Midbrain (tissue), 1 donor: ENCODE results near the gene CCNL1.

Experiments used
- DNase-seq: peaks from one replicate; lab custom pipeline; 2025; lab: John Stamatoyannopoulos, UW

Gene CCNL1

DNA sequence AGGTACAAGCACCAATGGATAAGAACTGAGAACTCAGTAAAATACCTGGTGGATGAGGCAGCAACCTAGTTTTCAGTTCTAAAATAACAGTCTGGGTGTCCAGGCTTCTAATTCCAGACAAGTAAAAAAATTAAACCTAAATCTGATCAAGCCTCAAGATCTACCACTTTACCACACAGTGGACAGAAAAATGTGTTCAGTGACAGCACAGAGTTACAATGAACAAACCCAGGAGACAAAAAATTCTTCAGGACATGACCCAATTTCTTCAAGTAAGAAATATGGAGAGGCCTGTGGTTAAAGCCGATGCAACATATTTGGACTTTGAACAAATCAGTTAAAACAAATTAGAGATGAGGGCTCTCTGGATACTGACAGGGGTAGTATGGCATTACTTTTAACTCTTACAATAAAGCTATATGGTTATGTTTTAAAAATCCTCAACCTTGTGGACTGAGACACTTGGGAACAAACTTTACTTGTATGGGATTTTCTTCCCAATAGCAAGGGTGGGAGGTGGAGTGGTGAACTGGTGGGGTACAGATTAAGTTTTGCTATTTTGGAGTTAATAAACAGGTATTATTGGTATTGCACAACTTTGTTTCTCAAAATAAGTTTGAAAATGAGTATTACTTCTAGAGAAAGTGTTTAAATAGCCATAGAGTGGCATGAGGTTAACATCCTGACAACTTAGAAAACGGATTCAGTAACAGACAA is 14.2 kb downstream of the CCNL1 start:
- no peak for DNase-seq

- DNase-seq: no peak
Measured at GRCh38 chr3:157142315-157142714, 17.6 kb downstream of the CCNL1 start.

GRCh38 chr3:157139938-157140534 is 19.9 kb downstream of the CCNL1 start:
- DNase-seq: no peak

- no peak for DNase-seq
Measured at GRCh38 chr3:157136647-157137387, 23.1 kb downstream of the CCNL1 start.

DNA sequence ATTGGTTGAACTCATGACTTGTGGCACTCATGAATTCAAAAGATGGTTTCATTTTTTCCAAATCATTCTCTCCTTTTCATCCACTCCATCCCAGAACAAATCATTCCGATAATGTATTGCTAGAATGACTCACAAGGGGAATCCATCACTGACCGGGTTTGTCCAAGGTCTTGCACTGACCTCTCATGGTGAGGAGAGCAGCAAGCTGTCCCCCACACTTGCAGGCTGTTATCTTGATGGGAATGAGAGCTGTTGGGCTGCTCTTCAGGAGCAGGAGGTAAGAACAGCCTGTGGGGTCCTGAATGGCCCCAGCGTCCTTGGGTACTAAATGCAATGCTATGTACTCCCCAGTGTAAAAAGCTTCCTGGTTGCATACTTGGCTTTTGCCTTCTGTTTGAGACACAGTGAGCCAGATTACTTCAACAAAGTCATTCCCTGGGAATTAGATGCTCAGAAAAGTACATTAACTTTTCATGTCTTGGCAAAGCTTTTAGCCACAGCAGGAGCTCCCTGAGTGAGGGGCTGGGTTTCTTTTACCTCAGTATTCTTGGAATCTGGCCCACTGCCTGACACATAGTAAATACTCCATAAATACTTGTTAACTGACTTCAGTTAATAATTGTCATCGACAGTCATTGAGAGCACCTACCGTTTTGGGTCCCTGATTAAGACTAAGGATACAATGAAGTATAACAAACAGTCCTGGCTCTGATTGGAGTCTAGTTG is 24.1 kb downstream of the CCNL1 start:
- DNase-seq: peak; percentile 44

DNA sequence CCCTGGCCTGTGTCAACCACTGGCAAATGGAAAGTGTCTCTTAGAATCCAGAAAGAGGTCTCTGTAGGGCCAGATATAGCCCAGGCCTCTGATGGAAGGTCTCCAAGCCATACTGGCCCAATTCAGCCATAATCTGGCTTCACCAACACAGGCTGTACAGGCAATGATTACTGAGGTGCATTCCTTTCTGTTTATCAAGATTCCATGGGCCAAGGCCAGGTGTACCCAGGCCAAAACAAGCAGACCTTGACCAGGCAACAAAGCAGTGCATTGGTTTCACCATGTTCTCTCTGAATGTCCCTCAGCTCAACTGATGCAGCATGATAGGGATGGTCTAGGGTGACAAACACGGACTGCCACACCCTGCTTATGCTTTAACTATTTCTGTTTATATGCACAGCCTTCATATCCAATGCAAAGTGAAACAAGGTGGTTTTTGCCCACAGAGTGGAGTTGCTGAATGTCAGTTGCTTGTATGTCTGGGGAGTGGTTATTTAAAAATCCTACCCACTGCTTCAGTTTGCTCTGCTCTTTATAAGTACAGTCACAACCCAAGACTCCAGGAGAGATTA is 25.2 kb downstream of the CCNL1 start:
- DNase-seq: no peak

GRCh38 chr3:157133434-157134320 is 26.3 kb downstream of the CCNL1 start:
- DNase-seq: no peak

GRCh38 chr3:157132936-157133335 is 27.0 kb downstream of the CCNL1 start:
- peak; percentile 86 for DNase-seq

GRCh38 chr3:157132341-157132740 is 27.6 kb downstream of the CCNL1 start:
- DNase-seq: no peak

- DNase-seq: no peak
Measured at GRCh38 chr3:157131861-157132260, 28.1 kb downstream of the CCNL1 start.

DNA sequence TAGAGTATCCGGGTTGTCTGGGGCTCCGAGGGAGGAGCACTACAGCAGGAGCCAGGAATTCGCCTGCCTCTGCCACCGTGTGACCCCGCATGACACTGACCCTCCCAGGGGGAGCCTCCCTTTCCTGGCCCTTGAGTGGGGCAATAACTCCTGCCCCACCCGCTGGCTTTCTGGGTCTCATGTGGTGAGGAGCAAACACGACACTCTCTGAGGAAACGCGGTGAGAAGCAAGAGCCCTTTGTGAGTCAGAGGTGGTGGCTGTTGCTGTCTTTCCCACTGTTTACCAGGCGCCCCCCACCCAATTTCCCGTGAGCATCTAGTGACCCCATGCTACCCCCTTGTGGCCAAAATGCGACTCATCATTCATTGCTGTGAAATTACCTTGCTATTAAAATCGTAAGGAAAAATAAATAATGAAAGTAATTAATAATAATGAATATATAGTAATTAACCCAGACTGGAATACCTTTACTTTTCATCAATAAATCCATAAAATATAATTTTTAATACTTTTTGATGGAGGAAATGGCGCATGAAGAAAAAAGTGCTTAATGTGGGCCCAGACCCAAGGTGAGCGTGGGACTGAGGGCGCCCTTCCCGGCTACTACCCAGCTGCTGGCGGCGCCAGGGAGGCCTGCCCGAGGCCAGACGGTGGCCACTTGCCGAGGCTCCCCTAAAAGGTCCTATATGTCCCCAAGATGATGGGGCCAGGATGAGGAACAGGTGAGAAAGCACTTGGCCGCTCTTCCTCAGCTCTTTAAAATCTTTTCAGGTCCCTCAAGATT is 29.3 kb downstream of the CCNL1 start:
- DNase-seq: peak; percentile 36

- peak; percentile 58 for DNase-seq
Measured at GRCh38 chr3:157129803-157130466, 30.0 kb downstream of the CCNL1 start.

GRCh38 chr3:157128771-157129681 is 30.9 kb downstream of the CCNL1 start:
- DNase-seq: no peak

GRCh38 chr3:157127831-157128767 is 31.8 kb downstream of the CCNL1 start:
- no peak for DNase-seq

- DNase-seq: no peak
Measured at GRCh38 chr3:157127268-157127667, 32.7 kb downstream of the CCNL1 start.

DNA sequence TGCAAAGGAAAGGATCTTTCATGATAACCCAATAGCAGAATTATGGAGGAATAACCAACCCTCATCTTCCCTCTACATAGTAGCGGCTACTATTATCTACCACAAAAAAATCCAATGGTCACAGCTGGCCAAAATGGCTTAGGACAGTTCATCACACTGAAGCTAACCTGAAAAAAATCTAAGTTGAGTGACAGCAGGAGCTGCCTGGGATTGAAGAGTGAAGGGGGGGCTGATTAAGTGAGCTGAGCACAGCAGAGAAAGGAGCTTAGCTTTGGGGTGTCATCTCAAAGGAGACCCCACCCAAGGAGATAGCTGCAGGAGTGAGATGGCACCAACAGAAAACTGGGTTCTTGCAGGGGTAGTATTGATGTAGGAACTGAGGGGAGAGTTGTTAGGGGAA is 33.6 kb downstream of the CCNL1 start:
- no peak for DNase-seq

GRCh38 chr3:157125101-157125500 is 34.8 kb downstream of the CCNL1 start:
- DNase-seq: no peak
